RWPE1 (cell line): ENCODE measurements around the gene LRP4.
A peak's percentile ranks its signal among the peaks of the same experiment; 100 is the strongest.
"Not testable (repeated sequence)": the region's sequence is repeated elsewhere in the genome, so short reads cannot be mapped to it uniquely, and the experiment has no call there.

Experiments
- CTCF ChIA-PET: fragments of 350-600 bp; sonication (Branson Sonifier 250); formaldehyde crosslinking; extraction: SDS; loops from one replicate; lab custom pipeline; 2021; lab: Yijun Ruan, JAX
- POLR2A ChIA-PET: fragments of 400-600 bp; formaldehyde crosslinking; extraction: SDS; loops from one replicate; lab custom pipeline; 2020; ENCODE audit warnings: antibody characterized with exemption; ENCODE audit not compliant: low non-redundant PET; lab: Yijun Ruan, JAX
- DNase-seq: peaks from one replicate; pipeline ENCODE4 v3.0.0; 2012; ENCODE audit warnings: low spot score
- H3K27ac ChIP-seq: fragments of 450-650 bp; 2 replicates; pipeline ENCODE4 v1.5.1; 2017
- CTCF ChIP-seq: fragments of 450-650 bp; conservative IDR thresholded peaks from 2 replicates; pipeline ENCODE4 v1.5.1; 2017; ENCODE audit warnings: low read depth, mild to moderate bottlenecking

Gene LRP4

GRCh38 chr11:46944356-46945075, 26.2 kb upstream of the LRP4 start:
- POLR2A ChIA-PET: no interaction called here
- TF ChIP-seq CTCF: no peak
- no peak for DNase-seq
- CTCF ChIA-PET: interaction anchor here (0.6 kb wide), 1 partner anchor 22 kb away, joined by 3 read pairs; no protein-coding TSS in a partner anchor
- no peak overlapping the region for H3K27ac ChIP-seq

- H3K27ac ChIP-seq: no peak overlapping the region
- no peak for TF ChIP-seq CTCF
- POLR2A ChIA-PET: no interaction called here
- no peak for DNase-seq
- CTCF ChIA-PET: interaction anchor here (0.7 kb wide), 2 partner anchors 23 kb away, joined by 3 read pairs; no protein-coding TSS in a partner anchor
These were observed 23.8 kb upstream of the LRP4 start for GRCh38 chr11:46942172-46942571.

DNA sequence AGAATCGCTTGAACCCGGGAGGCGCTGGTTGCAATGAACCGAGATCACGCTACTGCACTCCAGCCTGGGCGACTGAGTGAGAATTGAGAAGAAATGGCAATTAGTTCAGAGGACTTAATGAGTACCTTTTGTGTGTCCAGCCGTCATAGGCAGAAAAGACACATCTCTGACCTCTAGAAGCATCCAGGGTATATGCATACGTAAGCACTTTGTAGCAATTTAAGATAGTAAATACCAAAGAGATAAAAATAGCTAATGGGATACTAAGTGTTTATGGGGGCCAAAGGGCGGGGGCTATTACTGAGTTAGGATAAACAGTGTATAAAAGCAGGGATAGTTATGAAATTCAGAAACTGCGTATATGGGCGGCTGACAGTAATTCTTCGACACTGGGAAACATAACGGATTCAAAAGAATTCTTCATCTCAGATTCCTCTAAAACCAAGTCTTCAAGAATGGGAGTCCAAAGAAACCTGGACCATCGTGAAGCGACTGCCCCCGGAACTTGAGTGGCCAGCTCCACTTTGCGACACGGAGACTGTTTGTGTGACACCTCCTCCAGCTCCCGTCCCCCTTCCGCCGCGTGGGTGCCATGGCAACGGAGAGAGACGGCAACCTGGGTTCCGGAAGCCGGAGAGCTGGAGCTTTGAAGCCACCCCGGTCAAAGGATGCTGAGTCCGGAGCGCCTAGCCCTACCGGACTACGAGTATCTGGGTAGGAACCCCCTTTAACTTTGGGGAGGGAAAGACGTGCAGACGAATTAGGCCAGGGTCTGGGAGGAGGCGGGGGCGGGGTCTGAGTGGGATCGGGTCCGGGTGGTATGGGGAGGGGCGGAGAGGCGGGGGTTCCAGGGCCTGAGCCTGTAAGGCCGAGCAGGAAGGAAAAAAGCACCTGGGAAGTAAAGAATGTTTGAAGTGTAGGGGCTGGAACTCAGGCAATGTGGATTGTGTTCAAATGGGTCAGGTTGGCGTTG, 18.1 kb upstream of the LRP4 start, which contains the start of gene CSTPP1:
CSTPP1 (plus strand) TSS at position 624 of the 973 bp plus-strand sequence; CDS start at position 669, 45 bp downstream.
- ChIA-PET POLR2A (interaction anchor here (0.5 kb wide), 1 partner anchor 154 kb away, joined by 4 read pairs; no protein-coding TSS in a partner anchor), CTCF (interaction anchor here (0.5 to 1.0 kb wide), 2 partner anchors 215 to 216 kb away, joined by 3 read pairs; no protein-coding TSS in a partner anchor)
- peak within 1 kb of the TSS; percentile 67 for H3K27ac ChIP-seq
- no peak for TF ChIP-seq CTCF
- DNase-seq: peak; percentile 95

- no peak for TF ChIP-seq CTCF
- DNase-seq: no peak
- no peak overlapping the region for H3K27ac ChIP-seq
- POLR2A ChIA-PET: no interaction called here
- CTCF ChIA-PET: interaction anchor here (0.5 to 1.1 kb wide), 3 partner anchors 10 to 443 kb away, joined by 3 read pairs; no protein-coding TSS in a partner anchor
These were observed 11.7 kb upstream of the LRP4 start for GRCh38 chr11:46930089-46930488.

DNA sequence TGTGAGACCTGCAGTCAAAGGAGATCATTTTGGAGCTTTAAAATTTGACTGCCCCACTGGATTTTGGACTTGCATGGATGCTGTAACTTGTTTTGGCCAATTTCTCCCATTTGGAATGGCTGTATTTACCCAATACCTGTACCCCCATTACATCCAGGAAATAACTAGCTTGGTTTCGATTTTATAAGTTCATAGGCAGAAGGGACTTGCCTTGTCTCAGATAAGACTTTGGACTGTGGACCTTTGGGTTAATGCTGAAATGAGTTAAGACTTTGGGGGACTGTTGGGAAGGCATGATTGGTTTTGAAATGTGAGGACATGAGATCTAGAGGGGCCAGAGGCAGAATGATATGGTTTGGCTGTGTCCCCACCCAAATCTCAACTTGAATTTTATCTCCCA, 10.4 kb upstream of the LRP4 start:
- DNase-seq, POLR2A ChIA-PET, CTCF ChIA-PET: not testable (repeated sequence)

GRCh38 chr11:46927928-46928327, 9.6 kb upstream of the LRP4 start:
- POLR2A ChIA-PET, DNase-seq: not testable (repeated sequence)

More for the DNA sequence above, 10.4 kb upstream of the LRP4 start:
- H3K27ac ChIP-seq: not testable (repeated sequence)

DNA sequence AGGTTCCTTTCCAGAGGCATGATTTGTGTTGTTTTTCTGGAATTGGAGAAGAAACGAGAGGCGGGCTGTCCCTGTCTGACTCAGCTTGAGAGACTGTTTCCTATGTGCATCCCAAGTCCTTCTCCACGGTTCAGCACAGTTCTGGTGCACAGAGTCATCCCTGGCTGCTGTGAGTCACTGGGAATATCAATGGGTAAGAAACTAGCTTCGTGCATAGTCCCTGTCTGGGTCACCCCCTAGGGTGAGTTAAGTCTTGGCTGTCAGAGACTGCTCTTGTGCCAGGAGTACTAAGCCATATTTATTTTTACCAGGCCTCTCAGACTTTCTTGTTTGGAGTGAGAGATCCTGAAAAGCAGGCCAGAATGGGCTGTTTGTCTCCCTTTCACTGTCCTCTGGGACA, 2.4 kb upstream of the LRP4 start:
- peak overlapping the region; percentile 53 for H3K27ac ChIP-seq
- peak; percentile 81 for DNase-seq
- TF ChIP-seq CTCF: no peak
- CTCF ChIA-PET: interaction anchor here (0.6 to 1.0 kb wide), 3 partner anchors 9 to 1125 kb away, joined by 3 to 4 read pairs (median 3); no protein-coding TSS in a partner anchor
- POLR2A ChIA-PET: no interaction called here

More at GRCh38 chr11:46927928-46928327, 9.6 kb upstream of the LRP4 start:
- CTCF ChIA-PET: interaction anchor here (0.6 to 0.7 kb wide), 2 partner anchors 39 to 78 kb away, joined by 3 read pairs; no protein-coding TSS in a partner anchor
- H3K27ac ChIP-seq: not testable (repeated sequence)
